ENCODE measurements around the gene QSOX1.

The QSOX1 gene

GRCh38 chr1:180179162-180179957, 24.7 kb downstream of the QSOX1 start:
- no peak overlapping the region for H3K27ac Mint-ChIP-seq
- TF ChIP-seq, protein P1, sequence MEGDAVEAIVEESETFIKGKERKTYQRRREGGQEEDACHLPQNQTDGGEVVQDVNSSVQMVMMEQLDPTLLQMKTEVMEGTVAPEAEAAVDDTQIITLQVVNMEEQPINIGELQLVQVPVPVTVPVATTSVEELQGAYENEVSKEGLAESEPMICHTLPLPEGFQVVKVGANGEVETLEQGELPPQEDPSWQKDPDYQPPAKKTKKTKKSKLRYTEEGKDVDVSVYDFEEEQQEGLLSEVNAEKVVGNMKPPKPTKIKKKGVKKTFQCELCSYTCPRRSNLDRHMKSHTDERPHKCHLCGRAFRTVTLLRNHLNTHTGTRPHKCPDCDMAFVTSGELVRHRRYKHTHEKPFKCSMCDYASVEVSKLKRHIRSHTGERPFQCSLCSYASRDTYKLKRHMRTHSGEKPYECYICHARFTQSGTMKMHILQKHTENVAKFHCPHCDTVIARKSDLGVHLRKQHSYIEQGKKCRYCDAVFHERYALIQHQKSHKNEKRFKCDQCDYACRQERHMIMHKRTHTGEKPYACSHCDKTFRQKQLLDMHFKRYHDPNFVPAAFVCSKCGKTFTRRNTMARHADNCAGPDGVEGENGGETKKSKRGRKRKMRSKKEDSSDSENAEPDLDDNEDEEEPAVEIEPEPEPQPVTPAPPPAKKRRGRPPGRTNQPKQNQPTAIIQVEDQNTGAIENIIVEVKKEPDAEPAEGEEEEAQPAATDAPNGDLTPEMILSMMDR (IDR thresholded peaks at IDR 0.05; ENCODE audit: unreplicated experiment in 3 of 3) = no peak
- no peaks in the 10 kb centered on the region for H3K36me3 Mint-ChIP-seq (ENCODE audit: low read depth)
- no peak overlapping the region for H3K4me3 Mint-ChIP-seq
- H3K27me3 Mint-ChIP-seq (ENCODE audit: low read depth) = no peaks in the 10 kb centered on the region
- no peaks in the 10 kb centered on the region for H3K9me3 Mint-ChIP-seq
- H3K4me1 Mint-ChIP-seq = no peaks in the 10 kb centered on the region

DNA sequence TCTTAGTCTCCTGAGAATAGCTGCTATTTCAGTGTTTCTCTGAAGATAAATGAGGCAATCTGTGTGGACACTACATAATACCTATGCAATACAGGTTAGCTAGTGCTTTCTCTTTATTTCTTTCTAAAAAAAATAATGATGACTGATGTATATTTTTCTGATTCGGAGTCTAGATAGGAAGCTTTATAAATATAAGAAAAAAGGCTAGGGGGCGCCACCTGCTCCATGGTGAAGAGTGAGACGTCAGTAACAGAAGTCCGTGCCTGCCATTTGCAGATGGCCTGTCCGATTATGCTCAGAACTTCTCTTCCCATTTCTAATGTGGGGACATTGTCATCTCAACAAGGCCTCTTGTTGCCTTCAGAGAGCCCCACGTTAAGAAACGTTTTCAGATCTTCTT, 26.4 kb downstream of the QSOX1 start:
- no peak overlapping the region for H3K4me3 Mint-ChIP-seq
- H3K4me1 Mint-ChIP-seq = no peaks in the 10 kb centered on the region
- no peaks in the 10 kb centered on the region for H3K9me3 Mint-ChIP-seq
- peaks cover 8% of the 10 kb centered on the region for H3K36me3 Mint-ChIP-seq (ENCODE audit: low read depth)
- TF ChIP-seq, protein P1 (IDR thresholded peaks at IDR 0.05; ENCODE audit: unreplicated experiment in 3 of 3) = peak; percentile 17 to 37 (median 20)
- H3K27me3 Mint-ChIP-seq (ENCODE audit: low read depth) = no peaks in the 10 kb centered on the region
- H3K27ac Mint-ChIP-seq = no peak overlapping the region

DNA sequence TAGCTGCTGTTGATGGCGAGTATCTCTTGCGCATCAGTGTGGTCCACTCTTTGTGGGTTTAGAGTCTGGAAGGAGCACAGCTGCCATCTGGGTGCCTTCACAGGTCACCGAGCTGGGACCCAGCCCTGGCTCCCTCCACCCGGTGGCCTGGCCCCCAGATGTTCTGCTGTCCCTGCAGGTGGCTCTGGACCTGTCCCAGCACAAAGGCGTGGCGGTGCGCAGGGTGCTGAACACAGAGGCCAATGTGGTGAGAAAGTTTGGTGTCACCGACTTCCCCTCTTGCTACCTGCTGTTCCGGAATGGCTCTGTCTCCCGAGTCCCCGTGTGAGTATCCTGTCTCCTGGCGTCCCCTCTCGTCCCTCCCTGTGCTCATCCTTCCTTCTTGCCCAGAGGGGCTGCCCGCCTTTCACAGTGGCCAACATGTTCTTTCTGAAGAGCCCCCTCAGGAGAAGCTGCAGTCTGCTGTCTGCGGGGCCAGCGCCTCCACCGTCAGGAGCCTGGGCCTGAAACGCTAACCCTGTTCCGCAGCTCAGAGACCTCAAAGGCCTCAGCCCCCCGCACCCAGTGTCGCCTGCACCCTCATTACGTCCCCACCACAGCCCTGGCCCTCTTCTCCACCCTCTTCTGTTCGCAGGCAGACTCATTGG, 27.4 kb downstream of the QSOX1 start:
- TF ChIP-seq, protein P1 (IDR thresholded peaks at IDR 0.05; ENCODE audit: unreplicated experiment in 3 of 3) = no peak
- Mint-ChIP-seq H3K36me3 (ENCODE audit: low read depth) (peaks cover 12% of the 10 kb centered on the region), H3K27me3 (ENCODE audit: low read depth) (no peaks in the 10 kb centered on the region), H3K27ac (no peak overlapping the region), H3K4me1 (no peaks in the 10 kb centered on the region), H3K4me3 (no peak overlapping the region), H3K9me3 (no peaks in the 10 kb centered on the region)

DNA sequence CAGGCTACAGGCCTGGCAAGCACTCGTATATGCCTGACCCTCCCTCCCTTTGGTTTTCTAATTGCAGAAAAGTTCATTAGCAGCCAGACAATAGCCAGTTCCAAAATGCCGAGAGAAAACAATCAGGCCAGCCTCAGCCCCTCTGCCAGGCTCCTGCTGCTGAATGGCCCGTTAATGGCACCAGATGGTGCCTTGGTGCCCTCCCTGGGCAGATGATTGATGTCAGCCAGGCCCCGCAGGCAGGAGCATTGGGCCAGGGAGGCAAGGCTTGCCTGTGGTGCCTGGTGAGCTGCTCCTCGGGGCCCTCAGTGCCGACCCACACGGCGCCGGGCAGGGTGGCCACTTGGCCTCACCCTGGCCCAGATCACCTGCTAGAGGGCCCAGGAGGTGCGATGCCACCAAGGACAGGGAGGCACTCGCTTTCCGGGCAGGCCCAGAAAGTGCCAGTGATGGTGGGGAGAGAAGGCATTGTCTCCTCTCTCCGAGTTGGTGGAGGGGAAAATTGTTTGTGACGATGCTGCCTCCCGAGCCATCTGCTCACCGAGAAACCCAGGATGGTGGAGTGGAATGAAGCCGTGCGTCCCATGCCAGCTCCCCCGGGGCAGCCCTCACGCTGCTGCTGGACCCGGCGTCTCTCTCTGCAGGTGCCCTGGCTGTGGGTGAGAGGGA, 28.1 kb downstream of the QSOX1 start:
- Mint-ChIP-seq H3K27me3 (ENCODE audit: low read depth) (no peaks in the 10 kb centered on the region), H3K9me3 (no peaks in the 10 kb centered on the region), H3K27ac (no peak overlapping the region), H3K36me3 (ENCODE audit: low read depth) (peaks cover 12% of the 10 kb centered on the region), H3K4me3 (no peak overlapping the region), H3K4me1 (no peaks in the 10 kb centered on the region)
- TF ChIP-seq, protein P1 (IDR thresholded peaks at IDR 0.05; ENCODE audit: unreplicated experiment in 3 of 3) = no peak

GRCh38 chr1:180183426-180183825, 28.8 kb downstream of the QSOX1 start:
- Mint-ChIP-seq H3K4me1 (no peaks in the 10 kb centered on the region), H3K27ac (no peak overlapping the region), H3K9me3 (no peaks in the 10 kb centered on the region), H3K36me3 (ENCODE audit: low read depth) (peaks cover 12% of the 10 kb centered on the region), H3K4me3 (no peak overlapping the region), H3K27me3 (ENCODE audit: low read depth) (no peaks in the 10 kb centered on the region)
- TF ChIP-seq, protein P1 (IDR thresholded peaks at IDR 0.05; ENCODE audit: unreplicated experiment in 3 of 3) = no peak
